ENCODE data around the gene PCDHB11. TPM values are rescaled to one million over a fixed set of nuclear protein-coding genes. Genes with fewer than 3 reads are reported as not detected.
"Not testable (repeated sequence)": the region's sequence is repeated elsewhere in the genome, so short reads cannot be mapped to it uniquely, and the experiment has no call there.

The PCDHB11 gene
- total RNA-seq = not detected

DNA sequence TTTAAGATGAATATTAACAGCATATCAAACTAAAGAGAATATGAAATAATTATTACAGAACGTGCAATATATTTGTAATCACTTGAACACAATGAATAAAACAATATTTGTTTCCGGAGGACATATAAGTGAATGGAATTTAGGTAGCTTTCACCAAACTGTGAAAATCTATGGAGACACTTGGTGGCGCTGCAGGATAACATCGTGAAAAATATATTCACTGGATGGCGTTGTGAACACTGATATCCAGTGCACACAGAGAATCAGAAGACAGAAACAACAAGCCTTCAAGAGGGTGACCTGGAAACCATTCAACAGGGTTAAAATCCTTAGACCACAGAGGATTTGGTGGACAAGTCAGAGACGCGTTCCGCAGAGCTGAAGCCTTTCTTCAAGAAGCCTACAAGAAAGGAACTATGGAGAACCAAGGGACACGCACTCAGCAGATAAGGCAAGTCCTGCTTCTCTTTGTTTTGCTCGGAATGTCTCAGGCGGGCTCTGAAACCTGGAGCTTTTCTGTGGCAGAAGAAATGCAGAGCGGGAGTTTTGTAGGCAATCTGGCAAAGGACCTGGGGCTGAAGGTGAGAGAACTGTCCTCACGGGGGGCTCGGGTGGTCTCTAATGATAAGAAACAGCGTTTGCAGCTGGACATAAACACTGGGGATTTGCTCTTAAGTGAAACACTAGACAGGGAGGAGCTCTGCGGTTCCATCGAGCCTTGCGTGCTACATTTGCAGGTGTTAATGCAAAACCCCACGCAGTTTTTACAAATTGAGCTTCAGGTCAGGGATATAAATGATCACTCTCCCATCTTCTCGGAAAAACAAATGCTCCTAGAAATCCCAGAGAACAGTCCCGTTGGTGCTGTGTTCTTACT is at the start of gene PCDHB11:
PCDHB11 (plus strand) TSS at position 269 of the 877 bp plus-strand sequence; CDS start at position 417, 148 bp downstream.
- DNase-seq = no peak

DNA sequence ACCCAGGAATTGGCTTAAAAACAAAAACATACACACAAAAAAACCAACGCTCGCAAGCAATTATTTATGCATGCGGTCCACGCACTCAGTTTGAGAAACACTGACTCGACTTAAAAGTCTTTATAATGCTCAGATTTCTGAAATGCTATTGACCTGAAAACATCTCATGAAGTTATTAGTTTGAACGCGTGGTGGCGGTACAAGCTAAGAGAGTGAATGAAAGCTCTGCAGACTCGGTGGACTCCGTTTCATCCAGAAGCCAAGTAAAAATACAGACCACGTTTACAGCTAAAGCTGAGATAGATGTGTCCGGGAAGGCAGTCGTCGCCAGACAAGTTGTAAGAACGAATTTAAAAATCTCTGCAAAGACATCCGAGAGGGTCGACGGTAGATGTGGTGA is 49.6 kb upstream of the PCDHB11 start, which contains the start of gene PCDHB6:
PCDHB6 (plus strand) TSS at position 246 of the 400 bp plus-strand sequence. CDS start 201 bp downstream, outside the sequence.
- DNase-seq = no peak

DNA sequence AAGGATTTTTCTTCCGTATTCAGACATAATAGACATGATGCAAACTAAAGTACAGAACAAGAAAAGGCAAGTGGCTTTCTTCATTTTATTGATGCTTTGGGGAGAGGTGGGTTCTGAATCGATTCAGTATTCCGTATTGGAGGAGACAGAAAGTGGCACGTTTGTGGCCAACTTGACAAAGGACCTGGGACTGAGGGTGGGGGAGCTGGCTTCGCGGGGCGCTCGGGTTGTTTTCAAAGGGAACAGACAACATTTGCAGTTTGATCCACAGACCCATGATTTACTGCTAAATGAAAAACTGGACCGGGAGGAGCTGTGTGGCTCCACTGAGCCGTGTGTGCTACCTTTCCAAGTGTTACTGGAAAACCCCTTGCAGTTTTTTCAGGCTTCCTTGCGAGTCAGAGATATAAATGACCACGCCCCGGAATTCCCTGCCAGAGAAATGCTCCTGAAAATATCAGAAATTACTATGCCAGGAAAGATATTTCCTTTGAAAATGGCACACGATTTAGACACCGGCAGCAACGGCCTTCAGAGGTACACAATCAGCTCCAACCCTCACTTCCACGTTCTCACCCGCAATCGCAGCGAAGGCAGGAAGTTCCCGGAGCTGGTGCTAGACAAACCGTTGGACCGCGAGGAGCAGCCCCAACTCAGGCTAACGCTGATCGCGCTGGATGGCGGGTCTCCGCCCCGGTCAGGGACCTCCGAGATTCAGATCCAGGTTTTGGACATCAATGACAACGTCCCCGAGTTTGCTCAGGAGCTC is 49.0 kb upstream of the PCDHB11 start:
- DNase-seq = no peak

DNA sequence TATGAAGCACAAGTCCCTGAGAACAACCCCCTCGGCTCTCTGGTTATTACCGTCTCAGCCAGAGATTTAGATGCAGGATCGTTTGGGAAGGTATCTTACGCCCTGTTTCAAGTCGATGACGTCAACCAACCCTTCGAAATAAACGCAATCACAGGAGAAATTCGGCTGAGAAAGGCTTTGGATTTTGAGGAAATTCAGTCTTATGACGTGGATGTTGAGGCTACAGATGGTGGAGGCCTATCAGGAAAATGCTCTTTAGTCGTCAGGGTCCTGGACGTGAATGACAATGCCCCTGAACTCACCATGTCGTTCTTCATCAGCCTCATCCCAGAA is 48.5 kb upstream of the PCDHB11 start:
- DNase-seq = no peak

DNA sequence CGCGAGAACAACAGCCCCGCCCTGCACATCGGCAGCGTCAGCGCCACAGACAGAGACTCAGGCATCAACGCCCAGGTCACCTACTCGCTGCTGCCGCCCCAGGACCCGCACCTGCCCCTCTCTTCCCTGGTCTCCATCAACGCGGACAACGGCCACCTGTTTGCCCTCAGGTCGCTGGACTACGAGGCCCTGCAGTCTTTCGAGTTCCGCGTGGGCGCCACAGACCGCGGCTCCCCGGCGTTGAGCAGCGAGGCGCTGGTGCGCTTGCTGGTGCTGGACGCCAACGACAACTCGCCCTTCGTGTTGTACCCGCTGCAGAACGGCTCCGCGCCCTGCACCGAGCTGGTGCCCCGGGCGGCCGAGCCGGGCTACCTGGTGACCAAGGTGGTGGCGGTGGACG is 47.8 kb upstream of the PCDHB11 start:
- not testable (repeated sequence) for DNase-seq

DNA sequence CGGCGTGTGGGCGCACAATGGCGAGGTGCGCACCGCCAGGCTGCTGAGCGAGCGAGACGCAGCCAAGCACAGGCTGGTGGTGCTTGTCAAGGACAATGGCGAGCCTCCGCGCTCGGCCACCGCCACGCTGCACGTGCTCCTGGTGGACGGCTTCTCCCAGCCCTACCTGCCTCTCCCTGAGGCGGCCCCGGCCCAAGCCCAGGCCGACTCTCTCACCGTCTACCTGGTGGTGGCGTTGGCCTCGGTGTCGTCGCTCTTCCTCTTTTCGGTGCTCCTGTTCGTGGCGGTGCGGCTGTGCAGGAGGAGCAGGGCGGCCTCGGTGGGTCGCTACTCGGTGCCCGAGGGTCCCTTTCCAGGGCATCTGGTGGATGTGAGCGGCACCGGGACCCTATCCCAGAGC is 47.3 kb upstream of the PCDHB11 start:
- not testable (repeated sequence) for DNase-seq

DNA sequence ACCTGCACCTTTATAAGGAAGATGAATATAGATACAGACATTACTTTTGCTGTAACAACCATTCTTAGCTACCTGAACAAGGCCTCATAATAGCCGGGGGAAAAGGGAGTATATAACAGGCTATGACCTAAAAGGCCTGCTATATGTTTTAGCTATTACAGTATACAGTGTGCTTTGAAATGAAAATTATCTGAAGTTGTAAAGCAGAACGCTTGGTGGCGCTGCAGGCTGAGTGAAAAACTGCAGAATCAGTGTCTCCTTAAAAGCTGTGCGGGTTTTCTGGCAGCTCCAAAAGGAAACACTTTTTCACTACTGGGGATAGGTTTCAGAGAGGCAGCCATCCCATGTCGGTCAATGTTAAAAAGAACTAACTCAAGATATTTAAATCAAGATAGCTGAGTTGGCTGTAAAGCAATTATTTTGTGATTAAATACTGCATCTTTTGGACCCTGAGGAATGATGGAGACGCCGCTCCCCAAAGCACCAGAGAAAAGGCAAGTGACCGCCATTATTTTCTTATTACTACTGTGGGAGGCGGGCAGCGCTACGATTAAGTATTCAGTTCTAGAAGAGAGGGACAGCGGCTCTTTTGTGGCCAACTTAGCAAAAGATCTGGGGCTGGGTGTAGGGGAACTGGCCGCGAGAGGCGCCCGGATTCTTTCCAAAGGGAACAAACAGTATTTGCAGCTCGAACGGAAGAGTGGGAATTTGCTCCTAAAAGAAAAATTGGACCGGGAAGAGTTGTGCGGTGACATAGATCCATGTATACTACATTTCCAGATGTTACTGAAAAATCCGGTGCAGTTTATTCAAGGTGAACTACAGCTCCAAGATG is 43.7 kb upstream of the PCDHB11 start:
- DNase-seq = no peak

DNA sequence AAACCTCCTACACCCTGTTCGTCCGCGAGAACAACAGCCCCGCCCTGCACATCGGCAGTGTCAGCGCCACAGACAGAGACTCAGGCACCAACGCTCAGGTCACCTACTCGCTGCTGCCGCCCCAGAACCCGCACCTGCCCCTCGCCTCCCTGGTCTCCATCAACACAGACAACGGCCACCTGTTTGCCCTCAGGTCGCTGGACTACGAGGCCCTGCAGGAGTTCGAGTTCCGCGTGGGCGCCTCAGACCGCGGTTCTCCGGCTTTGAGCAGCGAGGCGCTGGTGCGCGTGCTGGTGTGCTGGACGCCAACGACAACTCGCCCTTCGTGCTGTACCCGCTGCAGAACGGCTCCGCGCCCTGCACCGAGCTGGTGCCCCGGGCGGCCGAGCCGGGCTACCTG is 42.1 kb upstream of the PCDHB11 start:
- not testable (repeated sequence) for DNase-seq

DNA sequence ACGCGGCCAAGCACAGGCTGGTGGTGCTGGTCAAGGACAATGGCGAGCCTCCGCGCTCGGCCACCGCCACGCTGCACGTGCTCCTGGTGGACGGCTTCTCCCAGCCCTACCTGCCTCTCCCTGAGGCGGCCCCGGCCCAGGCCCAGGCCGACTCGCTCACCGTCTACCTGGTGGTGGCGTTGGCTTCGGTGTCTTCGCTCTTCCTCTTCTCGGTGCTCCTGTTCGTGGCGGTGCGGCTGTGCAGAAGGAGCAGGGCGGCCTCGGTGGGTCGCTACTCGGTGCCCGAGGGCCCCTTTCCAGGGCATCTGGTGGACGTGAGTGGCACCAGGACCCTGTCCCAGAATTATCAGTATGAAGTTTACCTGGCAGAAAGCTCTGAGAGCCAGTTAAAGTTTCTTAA is 41.5 kb upstream of the PCDHB11 start:
- DNase-seq = not testable (repeated sequence)

DNA sequence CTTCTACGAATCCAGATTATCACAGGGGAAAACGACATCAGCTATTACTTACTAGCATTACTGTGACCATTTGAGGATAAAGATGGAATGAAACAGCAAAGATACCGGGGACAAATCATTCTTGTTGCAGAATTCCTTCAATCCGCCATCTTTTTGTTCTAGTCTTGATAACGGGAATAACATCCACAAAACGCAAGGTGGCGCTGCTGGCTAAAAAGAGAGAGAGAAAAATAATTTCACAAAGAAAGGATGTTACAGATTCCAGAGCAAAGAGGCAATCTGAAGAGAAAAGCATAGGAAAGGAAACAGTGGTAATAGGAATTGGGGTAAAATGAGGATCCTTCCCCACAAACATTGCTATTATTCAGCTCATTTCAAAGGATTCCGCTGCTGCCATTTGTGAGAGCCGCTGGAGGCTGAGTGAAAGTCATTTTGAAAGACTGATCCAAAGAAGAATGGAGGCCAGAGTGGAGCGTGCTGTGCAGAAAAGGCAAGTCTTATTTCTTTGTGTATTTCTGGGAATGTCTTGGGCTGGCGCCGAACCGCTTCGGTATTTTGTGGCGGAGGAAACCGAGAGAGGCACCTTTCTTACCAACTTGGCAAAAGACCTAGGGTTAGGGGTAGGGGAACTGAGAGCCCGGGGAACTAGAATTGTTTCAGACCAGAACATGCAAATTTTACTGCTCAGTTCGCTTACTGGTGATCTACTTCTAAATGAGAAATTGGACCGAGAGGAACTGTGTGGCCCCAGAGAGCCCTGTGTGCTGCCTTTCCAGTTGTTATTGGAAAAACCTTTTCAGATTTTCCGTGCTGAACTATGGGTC is 26.8 kb upstream of the PCDHB11 start, which contains the start of gene PCDHB7:
PCDHB7 (plus strand) TSS at position 264 of the 824 bp plus-strand sequence; CDS start at position 456, 192 bp downstream.
- no peak for DNase-seq

DNA sequence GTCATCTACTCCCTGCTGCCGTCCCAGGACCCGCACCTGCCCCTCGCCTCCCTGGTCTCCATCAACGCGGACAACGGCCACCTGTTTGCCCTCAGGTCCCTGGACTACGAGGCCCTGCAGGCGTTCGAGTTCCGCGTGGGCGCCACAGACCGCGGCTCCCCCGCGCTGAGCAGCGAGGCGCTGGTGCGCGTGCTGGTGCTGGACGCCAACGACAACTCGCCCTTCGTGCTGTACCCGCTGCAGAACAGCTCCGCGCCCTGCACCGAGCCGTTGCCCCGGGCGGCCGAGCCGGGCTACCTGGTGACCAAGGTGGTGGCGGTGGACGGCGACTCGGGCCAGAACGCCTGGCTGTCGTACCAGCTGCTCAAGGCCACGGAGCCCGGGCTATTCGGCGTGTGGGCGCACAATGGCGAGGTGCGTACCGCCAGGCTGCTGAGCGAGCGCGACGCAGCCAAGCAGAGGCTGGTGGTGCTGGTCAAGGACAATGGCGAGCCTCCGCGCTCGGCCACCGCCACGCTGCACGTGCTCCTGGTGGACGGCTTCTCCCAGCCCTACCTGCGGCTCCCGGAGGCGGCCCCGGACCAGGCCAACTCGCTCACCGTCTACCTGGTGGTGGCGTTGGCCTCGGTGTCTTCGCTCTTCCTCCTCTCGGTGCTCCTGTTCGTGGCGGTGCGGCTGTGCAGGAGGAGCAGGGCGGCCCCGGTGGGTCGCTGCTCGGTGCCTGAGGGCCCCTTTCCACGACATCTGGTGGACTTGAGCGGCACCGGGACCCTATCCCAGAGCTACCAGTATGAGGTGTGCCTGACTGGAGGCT is 24.9 kb upstream of the PCDHB11 start:
- DNase-seq = not testable (repeated sequence)

DNA sequence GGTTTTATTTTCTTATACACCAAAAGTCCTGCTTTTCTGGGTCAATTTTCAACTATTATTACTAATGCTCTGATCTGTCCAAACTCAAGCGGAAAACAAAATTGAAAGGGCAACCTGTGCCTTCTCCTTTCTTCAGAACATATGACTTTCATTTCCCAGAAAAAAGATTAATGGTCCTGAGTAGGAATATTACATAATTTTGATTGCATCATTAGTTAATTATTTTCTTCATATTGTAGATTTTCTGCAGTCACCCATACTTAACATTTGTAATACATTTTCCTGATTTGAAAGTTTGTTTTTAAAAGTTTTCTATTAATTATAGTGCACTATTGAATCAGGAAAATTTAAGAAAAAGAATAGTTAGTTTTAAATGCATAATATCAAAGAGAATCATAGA is 23.5 kb upstream of the PCDHB11 start:
- DNase-seq = no peak

DNA sequence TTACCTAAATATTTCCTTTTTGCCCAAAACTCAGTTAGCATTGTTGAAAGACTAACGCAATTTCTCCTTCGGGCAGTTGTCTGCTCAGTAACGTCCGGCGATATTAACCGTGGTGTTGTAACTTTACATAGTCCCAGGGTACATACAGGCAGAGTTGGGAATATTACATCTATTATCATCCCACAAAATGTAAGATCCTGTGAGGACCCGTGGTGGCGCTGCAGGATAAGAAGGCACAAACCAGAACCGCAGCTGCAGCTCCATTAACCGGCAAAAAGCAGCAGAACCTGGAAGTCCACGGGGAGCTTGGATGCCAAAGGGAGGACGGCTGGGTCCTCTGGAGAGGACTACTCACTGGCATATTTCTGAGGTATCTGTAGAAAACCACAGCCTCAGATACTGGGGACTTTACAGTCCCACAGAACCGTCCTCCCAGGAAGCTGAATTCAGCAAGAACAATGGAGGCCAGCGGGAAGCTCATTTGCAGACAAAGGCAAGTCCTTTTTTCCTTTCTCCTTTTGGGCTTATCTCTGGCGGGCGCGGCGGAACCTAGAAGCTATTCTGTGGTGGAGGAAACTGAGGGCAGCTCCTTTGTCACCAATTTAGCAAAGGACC is 21.7 kb upstream of the PCDHB11 start, which contains the start of gene PCDHB8:
PCDHB8 (plus strand) TSS at position 214 of the 615 bp plus-strand sequence; CDS start at position 459, 245 bp downstream.
- not testable (repeated sequence) for DNase-seq

DNA sequence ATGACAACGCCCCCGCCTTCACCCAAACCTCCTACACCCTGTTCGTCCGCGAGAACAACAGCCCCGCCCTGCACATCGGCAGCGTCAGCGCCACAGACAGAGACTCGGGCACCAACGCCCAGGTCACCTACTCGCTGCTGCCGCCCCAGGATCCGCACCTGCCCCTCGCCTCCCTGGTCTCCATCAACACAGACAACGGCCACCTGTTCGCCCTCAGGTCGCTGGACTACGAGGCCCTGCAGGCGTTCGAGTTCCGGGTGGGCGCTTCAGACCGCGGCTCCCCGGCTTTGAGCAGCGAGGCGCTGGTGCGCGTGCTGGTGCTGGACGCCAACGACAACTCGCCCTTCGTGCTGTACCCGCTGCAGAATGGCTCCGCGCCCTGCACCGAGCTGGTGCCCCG is 20.1 kb upstream of the PCDHB11 start:
- not testable (repeated sequence) for DNase-seq

DNA sequence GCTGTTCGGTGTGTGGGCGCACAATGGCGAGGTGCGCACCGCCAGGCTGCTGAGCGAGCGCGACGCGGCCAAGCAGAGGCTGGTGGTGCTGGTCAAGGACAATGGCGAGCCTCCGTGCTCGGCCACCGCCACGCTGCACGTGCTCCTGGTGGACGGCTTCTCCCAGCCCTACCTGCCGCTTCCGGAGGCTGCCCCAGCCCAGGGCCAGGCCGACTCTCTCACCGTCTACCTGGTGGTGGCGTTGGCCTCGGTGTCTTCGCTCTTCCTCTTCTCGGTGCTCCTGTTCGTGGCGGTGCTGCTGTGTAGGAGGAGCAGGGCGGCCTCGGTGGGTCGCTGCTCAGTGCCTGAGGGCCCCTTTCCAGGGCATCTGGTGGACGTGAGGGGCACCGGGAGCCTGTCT is 19.6 kb upstream of the PCDHB11 start:
- DNase-seq = not testable (repeated sequence)

DNA sequence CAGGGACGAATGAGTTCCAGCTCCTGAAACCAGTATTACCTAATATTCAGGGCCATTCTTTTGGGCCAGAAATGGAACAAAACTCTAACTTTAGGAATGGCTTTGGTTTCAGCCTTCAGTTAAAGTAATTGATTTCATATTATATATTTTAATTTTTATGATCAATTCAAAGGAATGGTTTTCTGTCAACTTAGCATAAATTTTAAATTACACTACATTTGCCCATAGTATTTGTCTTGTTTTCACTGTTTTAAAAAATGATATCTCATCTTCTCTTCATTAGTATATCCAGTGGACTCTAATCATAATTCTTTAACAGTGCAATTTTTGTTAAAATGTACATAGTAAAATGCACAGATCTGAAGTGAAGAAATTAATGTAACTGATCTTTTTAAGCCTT is 19.1 kb upstream of the PCDHB11 start:
- DNase-seq = no peak

DNA sequence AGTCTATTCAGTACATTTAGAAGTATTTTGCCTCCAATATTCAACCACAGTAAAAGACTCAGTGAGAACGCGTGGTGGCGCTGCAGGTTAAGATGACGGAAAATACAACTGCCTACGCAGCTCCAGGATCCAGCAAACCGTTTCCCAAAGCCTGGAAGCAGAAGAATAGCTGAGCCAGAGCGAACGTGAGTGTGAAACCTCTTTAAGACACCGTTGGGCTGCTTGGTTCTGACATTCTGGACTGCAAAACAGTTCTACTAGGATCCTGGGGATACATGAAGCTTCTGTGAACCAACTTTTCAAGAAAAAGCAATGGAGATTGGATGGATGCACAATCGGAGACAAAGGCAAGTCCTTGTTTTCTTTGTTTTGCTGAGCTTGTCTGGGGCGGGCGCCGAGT is 17.2 kb upstream of the PCDHB11 start, which contains the start of gene PCDHB16:
PCDHB16 (plus strand) TSS at position 140 of the 400 bp plus-strand sequence; CDS start at position 313, 173 bp downstream.
- no peak for DNase-seq

DNA sequence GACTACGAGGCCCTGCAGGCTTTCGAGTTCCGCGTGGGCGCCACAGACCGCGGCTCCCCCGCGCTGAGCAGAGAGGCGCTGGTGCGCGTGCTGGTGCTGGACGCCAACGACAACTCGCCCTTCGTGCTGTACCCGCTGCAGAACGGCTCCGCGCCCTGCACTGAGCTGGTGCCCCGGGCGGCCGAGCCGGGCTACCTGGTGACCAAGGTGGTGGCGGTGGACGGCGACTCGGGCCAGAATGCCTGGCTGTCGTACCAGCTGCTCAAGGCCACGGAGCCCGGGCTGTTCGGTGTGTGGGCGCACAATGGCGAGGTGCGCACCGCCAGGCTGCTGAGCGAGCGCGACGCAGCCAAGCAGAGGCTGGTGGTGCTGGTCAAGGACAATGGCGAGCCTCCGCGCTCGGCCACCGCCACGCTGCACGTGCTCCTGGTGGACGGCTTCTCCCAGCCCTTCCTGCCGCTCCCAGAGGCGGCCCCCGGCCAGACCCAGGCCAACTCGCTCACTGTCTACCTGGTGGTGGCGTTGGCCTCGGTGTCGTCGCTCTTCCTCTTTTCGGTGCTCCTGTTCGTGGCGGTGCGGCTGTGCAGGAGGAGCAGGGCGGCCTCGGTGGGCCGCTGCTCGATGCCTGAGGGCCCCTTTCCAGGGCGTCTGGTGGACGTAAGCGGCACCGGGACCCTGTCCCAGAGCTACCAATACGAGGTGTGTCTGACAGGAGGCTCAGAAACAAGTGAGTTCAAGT is 15.1 kb upstream of the PCDHB11 start:
- not testable (repeated sequence) for DNase-seq

DNA sequence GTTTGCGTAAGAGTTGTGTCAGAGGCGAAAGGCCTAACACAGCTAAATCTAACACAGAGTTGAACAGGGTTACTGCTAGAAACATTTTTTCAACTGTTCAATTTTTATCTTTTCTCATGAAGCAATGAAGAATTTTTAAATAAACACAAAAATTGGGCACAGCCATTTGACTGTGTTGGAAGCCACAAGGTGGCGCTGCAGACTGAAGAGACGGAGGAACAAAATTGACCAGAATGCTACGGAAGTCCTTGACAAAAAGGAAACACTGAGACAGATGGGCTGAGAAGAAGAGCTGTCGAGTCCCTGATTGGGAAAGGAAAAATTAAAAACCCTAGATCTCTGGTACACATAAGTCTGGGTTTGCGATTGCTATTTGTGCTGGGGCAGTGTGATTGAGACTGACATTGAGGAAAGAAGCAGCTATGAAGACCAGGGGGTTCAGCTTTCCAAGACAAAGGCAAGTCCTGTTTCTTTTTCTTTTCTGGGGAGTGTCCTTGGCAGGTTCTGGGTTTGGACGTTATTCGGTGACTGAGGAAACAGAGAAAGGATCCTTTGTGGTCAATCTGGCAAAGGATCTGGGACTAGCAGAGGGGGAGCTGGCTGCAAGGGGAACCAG is 12.4 kb upstream of the PCDHB11 start, which contains the start of gene PCDHB9:
PCDHB9 (plus strand) TSS at position 265 of the 616 bp plus-strand sequence; CDS start at position 423, 158 bp downstream.
- DNase-seq = no peak

Data from effector CD4-positive, alpha-beta T cell (primary cell).